HG02852 (cell line): Measurements from ENCODE around the gene TRAF7.
"Not testable (repeated sequence)": the region's sequence is repeated elsewhere in the genome, so short reads cannot be mapped to it uniquely, and the experiment has no call there.

ENCODE experiments used
- ATAC-seq: cut with Tn5 transposase; IDR thresholded peaks from one replicate; pipeline ENCODE4 v1.9.1; 2021; ENCODE audit warnings: mild to moderate bottlenecking, moderate library complexity; ENCODE audit not compliant: unreplicated experiment

Gene TRAF7

DNA sequence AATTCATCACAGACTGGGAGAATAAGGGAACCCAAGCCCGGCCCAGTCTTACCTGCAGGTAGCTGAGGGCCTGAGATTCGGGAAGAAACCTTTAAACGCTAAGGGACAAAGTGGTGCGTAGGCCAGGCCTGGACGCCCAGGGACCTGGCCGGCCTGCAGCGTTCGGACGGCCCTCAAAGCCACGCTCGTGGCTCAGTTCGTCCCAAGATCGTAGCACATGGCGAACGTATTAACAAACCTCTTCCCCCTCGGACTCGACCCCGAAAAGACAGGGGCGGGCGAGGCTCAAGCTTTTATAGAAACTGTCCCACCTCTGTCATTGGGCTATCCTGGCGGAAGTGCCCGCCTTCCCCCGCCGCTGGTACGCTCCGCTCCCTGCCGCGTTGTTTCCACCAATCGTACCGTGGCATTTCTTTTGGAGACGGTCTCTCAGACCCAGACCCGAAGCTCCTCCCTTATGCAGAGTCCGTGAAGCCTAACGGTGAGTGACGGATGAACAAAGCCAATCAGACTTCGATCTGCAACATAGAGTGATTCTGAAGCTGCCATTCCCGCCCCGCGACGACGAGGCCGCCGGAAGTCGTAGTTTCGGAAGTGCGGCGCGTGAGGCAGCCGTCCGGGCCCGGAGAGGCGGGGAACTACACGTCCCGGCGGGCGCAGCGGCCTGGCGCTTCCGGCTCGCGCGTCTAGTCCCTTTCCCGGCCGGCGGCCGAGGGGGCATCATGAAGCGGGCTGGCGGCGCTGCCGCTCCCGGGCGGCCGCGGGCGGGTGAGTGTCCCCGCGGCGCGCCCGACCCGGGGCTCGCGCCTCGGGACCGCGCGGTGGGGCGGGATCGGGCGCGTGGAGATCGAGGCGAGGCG is at the start of gene TRAF7:
Gene TRAF7, plus strand, starts transcription at position 692 of the 860 bp plus-strand sequence. CDS start 8,139 bp downstream, outside the sequence.
- ATAC-seq = peak; percentile 81

DNA sequence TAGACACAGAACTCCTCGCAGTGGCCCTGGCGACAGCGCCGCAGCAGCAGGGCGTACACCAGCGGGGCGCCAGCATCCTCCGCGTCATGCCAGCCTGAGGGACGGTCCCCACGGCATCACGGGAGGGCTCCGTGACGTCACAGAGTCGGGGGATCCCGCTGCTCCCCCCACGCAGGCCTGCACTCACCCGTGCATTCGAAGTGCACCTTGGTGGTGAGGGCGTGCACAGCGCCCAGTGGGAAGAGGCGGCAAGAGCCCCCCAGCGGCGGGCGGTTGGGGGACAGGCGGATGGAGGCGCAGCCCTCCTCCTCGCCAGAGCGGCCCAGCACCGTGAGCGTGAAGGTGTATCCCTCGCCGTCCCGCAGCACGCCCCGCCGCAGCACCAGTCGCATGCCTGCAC is 49.4 kb upstream of the TRAF7 start:
- not testable (repeated sequence) for ATAC-seq

DNA sequence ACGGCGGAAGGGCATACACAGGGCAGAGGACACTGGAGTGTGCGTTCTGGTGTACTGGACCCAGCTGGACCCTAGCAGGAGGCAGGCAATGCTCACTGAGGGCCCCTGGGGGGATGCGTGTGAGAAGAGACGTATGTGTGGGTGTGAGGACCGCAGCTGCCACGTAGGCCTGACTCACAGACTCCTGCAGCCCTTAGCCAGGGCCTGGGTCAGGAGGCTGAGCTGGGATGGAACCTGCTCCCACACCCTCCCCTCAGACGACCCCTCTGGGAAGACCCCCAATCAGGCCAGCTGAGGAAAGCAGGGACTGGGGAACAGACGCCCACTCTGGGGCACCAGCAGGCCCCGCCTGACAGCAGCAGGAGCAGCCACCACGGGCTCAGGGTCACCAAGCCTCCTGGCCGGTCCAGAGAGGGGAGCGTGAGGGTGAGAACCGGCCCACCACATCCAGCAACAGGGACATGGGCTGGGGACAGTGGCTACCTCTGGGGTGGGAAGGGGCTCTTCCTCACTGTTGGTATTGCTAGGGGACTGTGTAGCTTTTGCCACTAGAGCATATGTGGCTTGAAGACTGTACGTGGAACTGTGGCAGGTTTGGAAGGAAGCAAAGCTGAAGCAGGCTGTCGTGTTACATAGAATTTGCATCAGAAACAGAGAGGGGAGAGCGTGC is 48.3 kb upstream of the TRAF7 start:
- ATAC-seq = not testable (repeated sequence)

DNA sequence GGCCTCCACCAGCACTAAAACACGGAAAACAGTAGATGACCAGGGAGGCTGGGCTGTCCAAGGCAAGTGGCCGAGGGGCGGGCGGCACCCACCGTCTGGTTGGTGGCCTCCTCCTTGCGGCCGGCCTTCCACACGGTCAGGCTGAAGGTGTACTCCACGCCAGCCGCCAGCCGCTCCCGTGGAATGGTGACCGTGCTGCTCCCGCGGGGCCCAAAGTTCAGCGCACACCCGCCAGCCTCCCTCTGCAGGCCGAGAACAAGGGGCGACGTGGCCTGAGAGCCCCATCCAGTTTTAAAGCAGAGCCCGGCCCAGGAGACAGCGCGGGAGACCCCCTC is 47.8 kb upstream of the TRAF7 start:
- ATAC-seq = not testable (repeated sequence)

DNA sequence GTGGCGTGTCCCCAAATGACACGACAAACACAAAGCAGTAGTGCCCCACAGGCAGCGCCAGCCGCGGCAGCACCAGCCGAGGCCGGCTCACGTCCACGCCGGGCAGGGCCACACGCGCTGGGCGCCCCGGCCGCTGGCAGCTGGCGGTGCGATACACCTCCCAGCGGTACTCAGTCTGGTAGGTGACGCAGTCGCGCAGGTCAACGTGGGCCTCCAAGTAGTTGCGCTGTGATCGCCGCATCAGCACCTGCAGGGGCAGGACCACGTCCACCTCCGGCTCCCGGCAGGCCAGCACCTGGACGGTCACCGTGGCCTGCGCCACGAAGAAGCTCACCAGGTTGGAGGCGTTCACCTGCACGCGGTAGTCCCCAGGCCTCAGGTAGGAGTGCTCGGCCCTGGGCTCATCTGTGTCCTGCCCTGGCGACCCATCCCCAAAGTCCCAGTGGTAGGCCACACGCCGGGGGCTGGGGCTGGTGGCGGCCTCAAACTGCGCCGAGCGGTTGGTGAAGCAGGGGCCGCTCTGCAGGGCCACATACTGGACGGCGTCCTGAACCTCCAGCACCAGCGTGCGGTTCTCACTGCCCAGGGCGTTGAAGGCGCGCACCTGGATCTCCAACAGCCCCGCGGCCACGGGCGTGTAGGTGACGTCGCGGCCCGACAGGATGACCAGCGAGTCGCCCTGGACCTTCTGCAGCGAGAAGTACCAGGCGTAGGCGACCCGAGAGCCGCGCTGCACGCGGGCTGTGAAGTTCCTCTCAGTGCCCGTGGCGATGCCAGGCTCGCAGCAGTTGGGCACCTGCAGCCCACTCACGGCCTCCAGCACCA is 46.9 kb upstream of the TRAF7 start:
- ATAC-seq = not testable (repeated sequence)

DNA sequence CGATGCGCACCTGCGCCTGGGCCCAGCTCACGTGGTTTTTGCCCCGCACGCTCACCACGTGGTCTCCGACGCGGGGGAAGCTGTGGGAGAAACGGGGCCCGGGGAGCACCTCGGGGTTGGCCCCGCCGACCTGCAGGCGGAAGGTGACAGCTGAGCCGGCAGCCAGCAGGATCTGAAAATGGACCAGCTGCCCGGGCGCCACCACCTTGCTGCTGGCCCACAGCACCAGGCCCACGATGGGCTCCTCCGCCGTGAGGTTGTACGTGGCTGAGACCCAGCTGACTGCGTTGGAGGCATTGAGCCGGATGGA is 46.4 kb upstream of the TRAF7 start:
- ATAC-seq = not testable (repeated sequence)

DNA sequence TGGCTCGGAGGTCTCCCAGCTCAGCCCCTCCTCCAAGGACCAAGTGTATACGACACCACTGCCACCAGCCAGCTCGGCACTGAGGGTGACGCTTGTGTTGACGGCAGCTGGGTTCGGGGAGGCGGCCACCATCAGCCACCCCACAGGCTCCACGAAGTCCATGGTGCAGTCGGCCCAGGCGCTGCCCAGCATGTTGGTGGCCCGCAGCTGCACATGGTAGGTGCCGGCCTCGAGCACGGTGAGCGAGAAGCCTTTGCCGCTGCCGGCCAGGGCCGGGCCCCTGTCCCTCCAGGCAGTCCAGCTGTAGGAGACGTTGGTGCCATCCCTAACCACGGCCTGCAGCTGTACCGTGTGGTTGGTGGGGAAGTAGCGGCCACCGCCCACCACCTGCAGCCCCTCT is 45.7 kb upstream of the TRAF7 start:
- not testable (repeated sequence) for ATAC-seq

DNA sequence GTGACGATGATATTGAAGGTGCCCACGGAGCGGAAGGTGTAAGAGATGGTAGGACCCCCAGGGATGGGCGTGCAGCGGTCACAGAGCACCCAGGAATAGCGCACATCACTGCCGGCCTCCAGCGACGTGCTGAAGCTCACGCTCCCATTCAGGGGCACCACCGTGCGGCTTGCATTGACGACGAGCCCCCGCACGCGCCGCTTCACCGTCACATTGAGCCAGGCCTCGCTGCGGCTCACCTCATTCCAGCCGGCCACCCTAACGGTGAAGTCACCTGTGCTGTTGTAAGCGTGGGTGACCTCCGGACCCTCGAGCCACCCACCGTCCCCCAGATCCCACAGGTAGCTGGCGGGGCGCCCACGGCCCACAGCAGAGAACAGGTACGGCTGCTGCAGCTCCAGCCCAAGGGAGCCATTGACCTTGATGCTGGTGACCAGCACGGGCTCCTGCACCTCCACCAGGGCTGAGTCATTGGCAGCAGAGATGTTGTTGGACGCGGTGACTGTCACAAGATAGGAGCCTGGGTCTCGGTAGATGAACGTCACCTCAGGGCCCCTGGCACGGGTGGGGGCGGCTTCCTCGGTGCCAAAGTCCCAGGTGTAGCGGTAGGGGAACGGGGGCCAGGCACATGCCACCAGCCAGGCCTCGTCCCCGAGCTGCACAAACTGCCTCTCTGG is 45.1 kb upstream of the TRAF7 start:
- not testable (repeated sequence) for ATAC-seq

DNA sequence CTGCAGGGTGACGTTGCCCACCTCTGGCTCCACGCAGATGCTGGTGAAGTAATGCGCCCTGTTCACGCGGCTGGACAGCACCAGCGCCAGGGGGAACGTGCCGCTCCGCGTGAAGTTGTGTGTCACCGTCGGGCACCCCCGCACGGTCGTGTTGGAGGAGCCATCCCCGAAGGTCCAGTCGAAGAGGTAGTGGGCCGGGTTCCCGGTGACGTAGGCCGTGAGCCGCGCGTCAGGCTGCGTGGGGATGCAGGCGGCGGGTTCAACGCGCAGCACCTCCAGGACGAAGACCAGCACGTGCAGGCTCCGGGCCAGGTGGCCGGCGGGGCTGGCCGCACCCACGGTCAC is 44.6 kb upstream of the TRAF7 start:
- not testable (repeated sequence) for ATAC-seq

DNA sequence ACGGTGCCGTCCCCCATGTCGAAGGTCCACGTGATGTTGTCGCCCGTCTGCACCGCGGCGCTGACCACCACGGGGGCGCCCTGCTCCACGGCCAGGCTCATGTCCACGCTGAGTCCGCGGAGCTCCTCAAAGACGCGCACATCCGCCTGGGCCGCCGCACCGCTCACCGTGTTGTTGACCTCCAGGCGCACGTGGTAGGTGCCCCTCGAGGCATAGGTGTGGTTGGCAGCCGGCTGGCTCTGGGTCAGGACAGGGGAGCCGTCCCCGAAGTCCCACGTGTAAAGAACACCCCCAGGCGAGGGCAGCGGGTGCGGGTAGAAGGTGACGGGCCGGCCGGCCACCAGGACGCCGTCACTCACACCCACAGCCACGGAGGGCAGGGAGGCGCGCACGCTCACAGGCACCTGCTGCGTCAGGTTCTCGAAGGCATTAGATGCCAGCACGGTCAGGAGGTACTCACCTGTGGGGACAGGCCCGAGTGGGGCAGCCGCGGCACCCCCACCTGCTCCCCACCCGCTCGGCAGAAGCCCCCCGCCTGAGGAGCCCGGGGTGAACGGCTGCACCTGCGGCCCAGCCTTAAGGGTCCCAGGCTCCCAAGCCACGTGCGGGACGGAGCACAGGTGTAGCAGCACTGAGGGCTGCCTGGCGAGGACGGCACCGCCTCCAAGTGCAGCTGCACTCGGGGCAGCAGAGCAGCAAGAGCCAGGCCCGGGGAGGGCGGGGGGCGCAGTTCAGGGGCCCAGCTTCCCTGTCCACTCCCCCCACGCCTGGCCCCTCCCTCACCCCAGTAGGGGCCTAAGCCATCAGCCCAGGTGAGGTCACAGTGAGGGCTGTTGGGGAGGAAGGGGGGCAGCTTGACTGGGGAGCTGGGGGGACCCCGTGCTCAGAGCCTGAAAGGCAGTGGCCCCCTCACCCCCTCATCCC is 43.9 kb upstream of the TRAF7 start:
- not testable (repeated sequence) for ATAC-seq

DNA sequence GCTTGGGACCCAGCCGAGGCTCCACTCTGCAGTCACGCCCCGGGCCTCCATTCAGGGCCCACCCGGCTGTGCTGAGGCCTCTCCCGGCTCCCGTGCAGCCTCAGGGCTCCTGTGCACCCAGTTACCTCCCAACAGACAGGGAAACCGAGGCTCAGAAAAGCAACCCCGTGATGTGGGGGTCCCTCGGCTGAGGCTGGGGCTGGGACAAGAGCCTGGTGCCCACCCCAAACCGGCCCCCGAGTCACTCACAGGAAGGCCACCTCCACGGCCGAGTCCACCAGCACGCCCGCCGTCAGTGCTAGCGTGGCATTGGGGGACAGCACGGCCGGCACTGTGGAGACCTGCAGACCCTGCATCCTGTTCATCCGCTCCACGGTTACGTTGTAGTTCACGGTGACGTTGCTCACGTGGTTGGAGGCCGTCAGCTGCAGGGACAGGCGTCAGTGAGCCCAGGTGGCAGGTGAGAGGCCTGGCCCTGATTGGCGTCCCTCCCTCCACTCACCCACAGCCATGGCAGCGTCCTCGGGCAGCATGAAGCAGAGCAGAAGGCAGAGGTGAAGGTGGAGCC is 43.0 kb upstream of the TRAF7 start:
- not testable (repeated sequence) for ATAC-seq

DNA sequence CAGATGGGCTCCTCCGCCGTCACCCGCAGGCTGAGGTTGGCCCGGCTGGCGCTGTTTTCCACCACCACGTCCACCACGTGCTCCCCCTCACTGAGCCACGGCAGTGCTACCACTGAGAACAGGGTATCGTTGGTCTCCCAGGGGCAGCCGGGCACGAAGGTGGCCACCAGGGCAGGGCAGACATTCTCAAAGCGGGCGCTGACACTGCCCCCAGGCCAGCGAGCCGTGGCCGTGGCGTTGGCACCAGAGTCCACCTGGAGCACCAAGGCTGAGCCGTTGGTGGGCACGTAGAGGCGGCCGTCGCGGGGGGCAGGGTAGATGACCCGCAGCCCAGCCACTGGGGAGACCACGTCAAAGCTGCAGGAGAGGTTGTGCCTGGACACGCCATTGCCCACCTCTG is 41.4 kb upstream of the TRAF7 start:
- not testable (repeated sequence) for ATAC-seq

DNA sequence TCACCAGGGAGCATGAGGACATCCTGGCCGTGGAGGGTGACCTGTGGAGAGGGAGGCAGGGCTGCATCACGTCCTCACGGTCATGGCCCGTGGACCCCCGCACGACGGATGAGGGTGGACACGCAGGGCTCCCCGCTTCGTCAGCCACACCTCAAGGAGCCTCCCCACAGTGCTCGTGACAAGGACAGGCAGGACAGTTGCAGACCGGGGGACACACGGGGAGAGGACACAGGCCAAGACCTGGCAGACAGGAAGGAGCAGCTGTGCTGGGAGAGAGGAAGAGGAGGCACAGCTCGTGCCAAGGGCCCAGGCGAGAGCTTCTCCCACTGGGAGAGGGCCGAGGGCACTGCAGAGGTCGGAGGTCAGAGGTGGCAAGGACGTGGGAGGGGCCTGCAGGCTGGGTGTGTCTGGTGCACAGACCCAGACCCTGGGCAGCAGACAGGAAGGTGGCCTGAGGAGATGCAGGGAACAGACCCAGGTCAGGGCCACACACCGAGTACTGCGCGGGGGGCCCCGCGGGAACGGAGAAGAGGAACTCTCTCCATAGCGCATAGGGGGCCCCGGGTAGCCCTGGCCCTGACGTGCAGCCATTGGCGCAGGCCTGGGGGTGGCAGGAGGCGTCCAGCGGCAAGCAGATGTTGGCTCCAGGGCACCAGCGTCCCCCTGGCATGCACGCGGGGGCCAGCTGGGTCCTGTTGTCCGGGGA is 40.5 kb upstream of the TRAF7 start:
- not testable (repeated sequence) for ATAC-seq

DNA sequence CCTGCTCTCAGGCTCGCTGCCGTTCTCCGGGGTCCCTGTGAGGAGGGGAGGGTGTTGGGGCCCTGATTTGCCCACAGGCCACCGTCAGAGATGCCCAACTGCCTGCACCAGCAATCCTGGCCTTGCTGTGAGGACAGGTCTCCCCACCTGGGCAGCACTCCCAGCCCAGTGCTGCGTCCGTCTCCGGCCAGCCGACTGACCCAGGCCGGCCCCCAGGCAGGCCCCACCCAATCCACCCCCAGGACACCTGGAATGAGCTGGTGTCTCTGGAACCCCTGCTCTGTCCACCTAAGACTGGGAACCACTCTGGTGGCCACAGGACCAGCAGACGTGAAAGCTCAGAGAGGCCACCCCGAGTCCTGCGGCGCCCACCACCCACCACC is 40.0 kb upstream of the TRAF7 start:
- no peak for ATAC-seq

DNA sequence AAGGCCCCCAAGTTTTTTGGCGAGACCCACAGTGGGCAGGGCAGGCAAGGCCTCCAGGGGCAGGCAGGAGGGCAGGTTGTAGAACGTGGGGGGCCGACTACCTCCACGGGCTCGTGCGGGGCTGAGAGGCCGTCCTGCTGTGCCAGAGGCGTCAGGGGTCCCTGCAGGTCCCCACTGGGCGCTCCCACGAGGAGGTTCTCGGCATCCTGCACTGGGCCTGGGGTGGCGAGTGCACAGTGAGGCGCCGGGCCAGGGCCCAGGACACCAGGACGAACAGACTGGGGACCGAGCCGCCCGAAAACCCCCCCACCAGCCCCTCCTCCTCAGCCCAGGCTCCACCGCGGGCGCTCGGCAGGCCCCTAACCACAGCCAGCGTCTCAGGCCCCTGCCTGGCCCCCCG is 39.2 kb upstream of the TRAF7 start:
- not testable (repeated sequence) for ATAC-seq

DNA sequence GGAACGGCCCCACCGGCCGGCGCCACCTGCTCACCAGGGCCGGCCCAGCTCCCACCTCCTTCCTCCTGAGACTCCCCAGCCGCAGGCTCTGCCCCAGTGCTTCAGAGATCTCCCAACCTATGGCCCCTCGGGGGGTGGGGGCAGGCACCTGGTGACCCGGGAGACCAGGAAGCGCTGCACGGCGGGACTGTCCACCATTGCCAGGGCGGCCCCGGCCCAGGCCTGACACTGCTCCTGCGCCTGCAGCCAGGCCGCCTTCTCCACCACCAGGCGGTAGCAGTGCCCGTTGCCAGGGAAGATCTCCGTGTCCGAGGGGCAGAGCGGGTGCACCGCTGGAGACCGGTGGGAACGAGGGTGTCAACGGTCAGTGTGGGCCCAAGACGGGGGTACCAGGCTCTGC is 38.2 kb upstream of the TRAF7 start:
- ATAC-seq = not testable (repeated sequence)

DNA sequence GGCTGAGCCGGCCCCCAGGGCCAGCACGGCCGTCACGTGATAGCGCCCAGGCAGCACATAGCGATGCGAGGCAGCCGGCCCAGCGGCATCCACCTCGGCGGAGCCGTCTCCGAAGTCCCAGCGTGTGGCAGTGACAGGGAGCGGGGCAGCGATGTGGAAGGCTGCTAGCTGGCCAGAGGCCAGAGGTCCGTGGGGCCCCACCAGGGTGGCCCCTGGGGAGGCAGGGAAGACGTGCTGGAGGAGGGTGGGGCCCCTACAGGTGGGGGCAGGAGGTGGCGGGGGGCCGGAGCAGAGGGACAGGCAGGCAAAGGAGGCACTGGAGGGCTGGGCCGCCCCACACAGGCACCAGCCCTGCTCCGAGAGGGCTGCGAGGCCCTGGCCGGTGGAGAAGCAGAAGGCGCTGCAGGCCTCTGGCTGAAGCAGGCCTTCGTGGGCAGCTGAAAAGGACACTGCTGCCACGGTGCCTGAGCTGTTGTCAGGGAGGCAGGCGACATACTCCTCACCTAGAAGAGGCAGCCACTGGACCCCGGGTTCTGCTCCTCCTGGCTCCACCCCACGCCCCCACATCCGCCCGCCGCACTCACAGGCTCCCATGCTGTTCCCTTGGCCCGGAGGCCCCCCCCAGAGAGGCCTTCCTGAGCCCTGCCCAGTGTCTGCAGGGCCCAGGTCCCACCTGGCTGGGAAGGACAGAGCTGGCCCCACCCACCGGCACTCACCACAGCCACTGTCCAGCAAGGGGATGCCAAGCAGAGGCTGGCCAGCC is 37.4 kb upstream of the TRAF7 start:
- ATAC-seq = not testable (repeated sequence)

DNA sequence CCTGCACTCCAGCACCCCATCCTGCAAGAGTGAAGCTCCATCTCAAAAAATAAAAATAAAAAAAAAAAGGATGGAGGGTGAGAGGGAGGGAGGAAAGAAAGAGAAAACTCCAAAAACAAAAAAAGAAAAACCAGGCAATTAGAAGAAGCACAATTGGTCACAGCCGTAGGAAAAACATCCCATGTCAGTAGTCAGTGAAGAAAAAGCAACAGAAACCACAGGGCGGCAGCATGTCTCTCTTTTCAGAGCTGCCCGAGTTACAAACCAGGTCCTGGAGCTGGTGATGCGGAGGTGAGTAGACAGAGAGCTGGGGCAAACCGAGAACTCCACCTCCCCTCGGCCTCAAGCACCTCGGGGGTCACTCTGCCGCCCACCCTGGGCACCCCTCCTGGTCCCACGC is 34.3 kb upstream of the TRAF7 start:
- not testable (repeated sequence) for ATAC-seq
